NCI-H1930 (cell line): Measurements from ENCODE around the gene MICAL3.
A peak's percentile ranks its signal among the peaks of the same experiment; 100 is the strongest.
"Not testable (repeated sequence)": the region's sequence is repeated elsewhere in the genome, so short reads cannot be mapped to it uniquely, and the experiment has no call there.

Experiments
- DNase-seq, 2 experiments: peaks; one replicate each; lab custom pipeline; 2025; lab: John Stamatoyannopoulos, UW

Gene MICAL3, protein sequence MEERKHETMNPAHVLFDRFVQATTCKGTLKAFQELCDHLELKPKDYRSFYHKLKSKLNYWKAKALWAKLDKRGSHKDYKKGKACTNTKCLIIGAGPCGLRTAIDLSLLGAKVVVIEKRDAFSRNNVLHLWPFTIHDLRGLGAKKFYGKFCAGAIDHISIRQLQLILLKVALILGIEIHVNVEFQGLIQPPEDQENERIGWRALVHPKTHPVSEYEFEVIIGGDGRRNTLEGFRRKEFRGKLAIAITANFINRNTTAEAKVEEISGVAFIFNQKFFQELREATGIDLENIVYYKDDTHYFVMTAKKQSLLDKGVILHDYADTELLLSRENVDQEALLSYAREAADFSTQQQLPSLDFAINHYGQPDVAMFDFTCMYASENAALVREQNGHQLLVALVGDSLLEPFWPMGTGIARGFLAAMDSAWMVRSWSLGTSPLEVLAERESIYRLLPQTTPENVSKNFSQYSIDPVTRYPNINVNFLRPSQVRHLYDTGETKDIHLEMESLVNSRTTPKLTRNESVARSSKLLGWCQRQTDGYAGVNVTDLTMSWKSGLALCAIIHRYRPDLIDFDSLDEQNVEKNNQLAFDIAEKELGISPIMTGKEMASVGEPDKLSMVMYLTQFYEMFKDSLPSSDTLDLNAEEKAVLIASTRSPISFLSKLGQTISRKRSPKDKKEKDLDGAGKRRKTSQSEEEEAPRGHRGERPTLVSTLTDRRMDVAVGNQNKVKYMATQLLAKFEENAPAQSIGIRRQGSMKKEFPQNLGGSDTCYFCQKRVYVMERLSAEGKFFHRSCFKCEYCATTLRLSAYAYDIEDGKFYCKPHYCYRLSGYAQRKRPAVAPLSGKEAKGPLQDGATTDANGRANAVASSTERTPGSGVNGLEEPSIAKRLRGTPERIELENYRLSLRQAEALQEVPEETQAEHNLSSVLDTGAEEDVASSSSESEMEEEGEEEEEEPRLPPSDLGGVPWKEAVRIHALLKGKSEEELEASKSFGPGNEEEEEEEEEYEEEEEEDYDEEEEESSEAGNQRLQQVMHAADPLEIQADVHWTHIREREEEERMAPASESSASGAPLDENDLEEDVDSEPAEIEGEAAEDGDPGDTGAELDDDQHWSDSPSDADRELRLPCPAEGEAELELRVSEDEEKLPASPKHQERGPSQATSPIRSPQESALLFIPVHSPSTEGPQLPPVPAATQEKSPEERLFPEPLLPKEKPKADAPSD (N-terminal part only)

DNA sequence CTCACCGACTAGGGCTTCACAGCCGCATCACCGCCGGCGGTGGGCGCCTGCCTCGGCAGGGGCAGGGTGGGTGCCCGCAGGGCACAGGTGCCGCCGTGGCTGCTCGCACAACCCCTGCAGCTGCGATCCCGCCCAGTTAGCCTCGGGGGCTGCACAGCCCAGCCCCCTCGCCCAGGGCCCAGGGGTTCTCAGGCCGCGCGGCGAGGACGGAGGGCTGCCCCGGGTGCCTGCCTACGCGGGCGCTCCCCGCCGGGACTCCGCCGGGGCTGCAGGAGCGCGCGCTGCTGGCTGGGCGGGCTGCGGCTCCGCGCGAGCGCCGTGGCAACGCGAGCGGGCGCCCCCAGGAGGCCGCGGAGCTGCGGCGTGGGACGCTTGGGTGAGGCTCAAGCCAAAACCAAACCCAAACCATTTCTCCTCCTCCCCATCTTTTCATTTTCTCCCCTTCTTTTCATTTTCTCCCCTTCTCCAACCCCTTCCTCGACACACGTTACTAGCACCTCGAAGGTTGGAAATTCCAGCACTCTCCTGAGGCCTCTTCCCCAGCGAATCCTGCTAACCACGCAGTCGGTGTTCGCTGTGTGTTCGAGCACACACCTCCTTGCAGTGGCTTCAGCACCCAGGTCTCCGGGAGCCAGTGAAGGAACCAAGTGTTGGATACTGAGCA, at the start of gene MICAL3:
Gene MICAL3, minus strand, starts transcription at position 286 of the 664 bp plus-strand sequence. CDS start 117,749 bp downstream, outside the sequence.
- DNase-seq = peak in 1 of 2 experiments; percentile 72

- DNase-seq = not testable (repeated sequence)
These were observed 49.6 kb upstream of the MICAL3 start for GRCh38 chr22:18073927-18074326.

GRCh38 chr22:18073467-18073866, 49.1 kb upstream of the MICAL3 start:
- DNase-seq = no peak

- no peak for DNase-seq
These were observed 47.6 kb upstream of the MICAL3 start for GRCh38 chr22:18071968-18072310.

- DNase-seq = not testable (repeated sequence)
These were observed 47.1 kb upstream of the MICAL3 start for GRCh38 chr22:18071307-18071967.

GRCh38 chr22:18070556-18071306, 46.4 kb upstream of the MICAL3 start:
- no peak for DNase-seq

- DNase-seq = no peak
These were observed 45.7 kb upstream of the MICAL3 start for GRCh38 chr22:18070041-18070440.

DNA sequence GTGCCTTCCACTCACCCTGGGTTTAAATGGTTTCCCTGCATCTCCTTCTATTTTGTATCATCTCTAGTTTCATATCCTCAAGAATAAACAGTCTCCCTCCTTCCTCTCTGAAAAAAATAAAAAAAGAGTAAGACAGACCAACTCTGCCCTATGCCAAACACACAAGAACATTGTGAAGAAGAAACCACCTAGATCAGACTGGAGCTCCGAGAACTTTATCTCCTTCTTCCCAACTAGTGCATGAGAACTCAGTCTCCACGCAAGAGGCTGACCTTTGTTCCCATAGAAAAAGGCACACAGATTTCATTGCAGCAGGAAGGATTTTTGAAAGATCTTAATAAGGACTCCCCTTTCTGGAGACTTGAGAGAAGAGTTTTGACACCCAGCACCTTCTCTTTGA, 44.7 kb upstream of the MICAL3 start:
- DNase-seq = no peak

GRCh38 chr22:18068381-18068988, 44.1 kb upstream of the MICAL3 start:
- no peak for DNase-seq

DNA sequence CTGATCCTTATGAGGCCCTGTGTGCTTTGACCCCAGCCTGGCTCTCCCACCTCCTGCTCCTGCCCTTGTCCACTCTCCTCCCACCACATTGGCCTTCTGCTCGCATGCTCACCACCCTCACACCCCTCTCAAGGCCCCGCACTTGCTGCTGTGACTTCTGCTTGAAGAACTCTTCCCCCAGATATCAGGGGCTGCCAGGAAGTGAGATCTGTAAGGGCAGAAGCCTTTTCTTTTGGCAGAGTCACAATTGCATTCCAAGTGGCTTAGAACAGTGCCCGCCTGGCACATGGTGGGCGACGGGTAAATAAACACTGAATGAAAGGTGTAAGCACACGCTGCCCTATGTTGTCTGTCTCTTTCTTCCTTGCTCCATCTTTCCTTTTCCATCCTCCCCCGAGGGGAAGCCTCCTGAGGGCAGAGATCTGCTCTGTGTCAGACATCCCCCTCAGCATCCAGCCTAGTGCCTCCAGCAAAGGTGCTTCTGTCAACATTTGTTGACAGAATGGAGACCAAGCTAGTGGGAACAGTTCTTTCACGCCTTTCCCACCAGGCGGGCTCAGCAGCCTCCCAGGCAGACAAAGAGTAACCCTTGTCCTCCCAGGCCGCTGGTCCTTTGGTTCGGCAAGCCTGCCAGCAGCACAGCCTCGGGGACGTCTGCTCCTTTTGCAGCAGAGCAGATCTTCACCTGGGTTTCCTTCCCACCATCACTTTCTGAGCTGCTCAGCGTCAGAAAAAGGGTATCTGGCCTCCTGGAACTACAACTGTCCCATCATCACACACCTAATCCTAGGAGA, 43.4 kb upstream of the MICAL3 start:
- no peak for DNase-seq

DNA sequence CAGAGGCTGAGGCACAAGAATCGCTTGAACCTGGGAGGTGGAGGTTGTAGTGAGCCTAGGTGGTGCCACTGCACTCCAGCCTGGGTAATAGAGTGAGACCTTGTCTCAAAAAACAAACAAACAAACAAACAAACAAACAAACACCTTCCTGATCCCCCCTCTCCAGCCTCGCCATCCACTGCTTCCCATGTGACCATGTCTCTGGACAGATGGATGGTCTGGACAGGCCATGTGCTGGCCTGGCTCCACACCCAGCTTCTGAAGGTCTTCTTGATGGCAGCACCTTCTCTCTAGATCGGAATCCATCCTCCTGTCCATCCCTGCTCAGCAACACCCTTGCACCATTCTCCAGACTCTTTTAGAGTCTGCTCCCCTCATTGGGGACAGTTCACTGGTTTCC, 42.8 kb upstream of the MICAL3 start:
- no peak for DNase-seq

DNA sequence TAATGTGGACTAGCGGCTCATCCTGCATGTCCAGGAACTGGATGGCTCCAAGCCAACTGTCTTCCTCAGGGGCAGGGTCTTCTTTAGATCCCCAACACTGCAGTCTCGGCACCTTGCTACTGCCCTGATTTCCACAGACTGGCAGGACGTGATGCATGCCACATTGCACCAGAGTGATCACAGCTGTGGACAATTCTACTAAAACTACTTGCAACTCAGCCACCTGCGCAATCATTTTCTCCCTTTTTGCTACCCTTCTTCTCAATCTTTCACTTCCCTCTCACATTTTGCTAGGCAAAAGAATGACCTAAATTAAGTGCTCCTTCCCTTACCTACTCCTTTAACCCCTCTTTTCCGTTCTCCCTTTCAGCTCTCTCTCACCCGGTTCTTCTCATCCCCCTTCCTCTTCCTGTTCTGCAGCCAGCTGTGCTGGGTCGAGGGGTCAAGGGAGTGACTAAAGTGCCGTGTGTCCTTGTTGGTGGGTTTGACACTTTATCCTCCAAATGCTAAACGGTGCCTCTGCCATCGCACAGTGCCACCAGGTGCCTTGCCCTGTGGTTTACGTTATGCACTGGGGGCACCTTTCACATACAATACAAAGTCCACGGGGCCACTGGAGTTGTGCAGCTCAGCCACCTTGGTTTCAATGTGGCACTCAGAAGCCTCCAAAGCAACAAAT, 42.0 kb upstream of the MICAL3 start:
- no peak for DNase-seq

GRCh38 chr22:18065256-18065655, 40.9 kb upstream of the MICAL3 start:
- DNase-seq = no peak

GRCh38 chr22:18064636-18065035, 40.3 kb upstream of the MICAL3 start:
- DNase-seq = no peak

GRCh38 chr22:18063715-18064114, 39.4 kb upstream of the MICAL3 start:
- DNase-seq = not testable (repeated sequence)

DNA sequence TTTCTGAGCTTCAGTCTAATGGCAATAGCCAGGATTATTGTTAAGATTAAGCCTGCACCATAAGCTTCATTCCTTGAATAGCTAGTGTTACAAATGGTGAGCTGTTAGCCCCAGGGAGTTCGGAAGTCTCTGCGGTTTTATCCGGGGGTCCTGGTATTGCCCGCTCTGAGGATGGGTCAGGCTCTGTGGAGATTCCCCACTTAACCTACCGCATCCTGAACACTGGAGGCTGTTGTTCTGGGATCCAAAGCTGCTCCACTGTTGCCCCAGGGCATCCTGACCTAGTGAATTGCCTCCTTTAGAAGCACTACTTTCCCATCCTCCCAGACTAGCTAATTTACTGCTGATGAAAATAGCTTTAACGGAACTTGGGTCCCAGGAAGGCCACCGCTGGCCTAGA, 38.9 kb upstream of the MICAL3 start:
- no peak for DNase-seq

DNA sequence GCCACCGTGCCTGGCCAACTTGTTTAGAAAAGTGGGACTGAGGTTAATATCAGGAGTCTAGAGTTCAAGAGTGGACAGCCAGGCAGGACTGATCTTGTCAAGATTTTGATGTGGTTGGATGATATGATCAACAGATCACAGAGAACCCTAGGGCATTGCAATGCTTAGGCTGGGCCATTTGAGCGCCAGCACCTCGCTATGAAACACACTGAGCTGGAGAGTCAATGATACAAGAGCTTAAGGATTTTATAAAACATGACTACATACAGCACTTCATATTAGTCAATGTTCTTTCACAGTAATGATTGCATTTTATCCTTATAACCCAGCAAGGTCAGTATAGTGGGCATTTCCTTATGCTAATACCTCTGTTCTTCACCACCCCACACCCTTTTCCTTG, 38.1 kb upstream of the MICAL3 start:
- DNase-seq = no peak
